Breast epithelium (tissue), 3 donors: ENCODE measurements around the gene ZDHHC20.

ENCODE experiments used
- POLR2AphosphoS5 ChIP-seq, 3 donors: sonication (generic); formaldehyde crosslinking; IDR thresholded peaks; one replicate each; pipeline ENCODE4 v1.6.1; 2017; ENCODE audit warnings: antibody characterized with exemption in 3 of 3
- TF ChIP-seq, protein P1 (sequence below), 3 donors: fragments of 450-650 bp; IDR thresholded peaks; one replicate each; pipeline ENCODE4 v1.5.1; 2016 to 2017; ENCODE audit warnings: antibody characterized with exemption in 3 of 3, mild to moderate bottlenecking in 3 of 3, moderate library complexity in 3 of 3

DNA sequence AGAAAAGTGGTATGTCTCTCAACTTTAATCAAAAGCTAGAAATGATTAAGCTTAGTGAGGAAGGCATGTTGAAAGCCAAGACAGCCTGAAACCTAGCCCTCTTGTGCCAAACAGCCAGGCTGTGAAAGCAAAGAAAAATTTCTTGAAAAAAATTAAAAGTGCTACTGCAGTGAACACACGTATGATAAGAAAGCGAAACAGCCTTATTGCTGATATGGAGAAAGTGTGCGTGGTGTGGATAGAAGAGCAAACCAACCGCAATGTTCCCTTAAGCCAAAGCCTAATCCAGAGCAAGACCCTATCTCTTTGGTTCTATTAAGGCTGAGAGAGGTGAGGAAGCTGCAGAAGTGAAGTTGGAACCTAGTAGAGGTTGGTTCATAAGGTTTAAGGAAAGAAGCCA, 96.4 kb downstream of the ZDHHC20 start:
- TF ChIP-seq, protein P1, sequence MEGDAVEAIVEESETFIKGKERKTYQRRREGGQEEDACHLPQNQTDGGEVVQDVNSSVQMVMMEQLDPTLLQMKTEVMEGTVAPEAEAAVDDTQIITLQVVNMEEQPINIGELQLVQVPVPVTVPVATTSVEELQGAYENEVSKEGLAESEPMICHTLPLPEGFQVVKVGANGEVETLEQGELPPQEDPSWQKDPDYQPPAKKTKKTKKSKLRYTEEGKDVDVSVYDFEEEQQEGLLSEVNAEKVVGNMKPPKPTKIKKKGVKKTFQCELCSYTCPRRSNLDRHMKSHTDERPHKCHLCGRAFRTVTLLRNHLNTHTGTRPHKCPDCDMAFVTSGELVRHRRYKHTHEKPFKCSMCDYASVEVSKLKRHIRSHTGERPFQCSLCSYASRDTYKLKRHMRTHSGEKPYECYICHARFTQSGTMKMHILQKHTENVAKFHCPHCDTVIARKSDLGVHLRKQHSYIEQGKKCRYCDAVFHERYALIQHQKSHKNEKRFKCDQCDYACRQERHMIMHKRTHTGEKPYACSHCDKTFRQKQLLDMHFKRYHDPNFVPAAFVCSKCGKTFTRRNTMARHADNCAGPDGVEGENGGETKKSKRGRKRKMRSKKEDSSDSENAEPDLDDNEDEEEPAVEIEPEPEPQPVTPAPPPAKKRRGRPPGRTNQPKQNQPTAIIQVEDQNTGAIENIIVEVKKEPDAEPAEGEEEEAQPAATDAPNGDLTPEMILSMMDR (IDR thresholded peaks at IDR 0.05): no peak
- no peak for TF ChIP-seq POLR2AphosphoS5 (IDR thresholded peaks at IDR 0.05)
